HCT116 (cell line): ENCODE measurements around the gene TMEM143. TPM values are rescaled to one million over a fixed set of nuclear protein-coding genes. Genes with fewer than 3 reads are reported as not detected.

Experiments
- ATAC-seq: fragments of 200-7000 bp; cut with Tn5 transposase; 2 replicates; pipeline ENCODE4 v1.9.1; 2020; ENCODE audit warnings: mild to moderate bottlenecking, moderate library complexity
- BruUV-seq: library from RNA; stranded (reverse); fragments of 400-500 nt; replicated peaks from 2 replicates; lab custom pipeline; 2021; lab: Mats Ljungman, UMichigan
- CTCF ChIA-PET: fragments of 300-600 bp; sonication (Branson Sonifier 250); formaldehyde crosslinking; loops from one replicate; lab custom pipeline; 2021; ENCODE audit warnings: antibody characterized with exemption; lab: Charles Lee
- POLR2A ChIA-PET: fragments of 300-600, 350-600 bp; sonication (Branson Sonifier 250); formaldehyde crosslinking; loops from one replicate; lab custom pipeline; 2021; ENCODE audit warnings: antibody characterized with exemption; lab: Charles Lee
- RAD21 ChIA-PET, 2 experiments: fragments of 300-600 bp; sonication (Branson Sonifier 250); formaldehyde crosslinking; loops; one replicate each; lab custom pipeline; 2023; ENCODE audit warnings: low total read pairs in 2 of 2; ENCODE audit not compliant: uncharacterized antibody in 2 of 2, unreplicated experiment in 2 of 2, low non-redundant PET in 1 of 2; lab: Charles Lee
- DNase-seq: peaks from one replicate; pipeline ENCODE4 v3.0.0-alpha.2; 2010; ENCODE audit warnings: low read depth, low spot score
- H2AFZ ChIP-seq: fragments of 200-600 bp; shearing (Covaris generic), sonication (generic); 2 replicates; pipeline ENCODE4 v1.6.1; 2017; ENCODE audit warnings: low read depth, mixed run types, mixed read lengths, antibody characterized with exemption, low read length; ENCODE audit not compliant: poor library complexity, severe bottlenecking
- H3K27ac ChIP-seq: 2 replicates; pipeline ENCODE4 v1.5.1; 2012; ENCODE audit warnings: low read depth, low read length
- H3K27me3 ChIP-seq: fragments of 200-600 bp; sonication (generic); 2 replicates; pipeline ENCODE4 v1.6.1; 2016; ENCODE audit warnings: mixed run types, low read length, mixed read lengths; ENCODE audit not compliant: insufficient read depth
- H3K36me3 ChIP-seq, 2 experiments: fragments of 200-500 bp in 1 of 2; fragments of 200-600 bp in 1 of 2; sonication (Bioruptor generic) in 1 of 2; sonication (generic) in 1 of 2; 2 replicates each; pipeline versions ENCODE4 v1.5.1 to v1.6.1; 2014 to 2016; ENCODE audit warnings: low read length in 2 of 2, inconsistent platforms in 1 of 2, mixed read lengths in 1 of 2, mixed run types in 1 of 2; ENCODE audit not compliant: insufficient read depth in 2 of 2, control insufficient read depth in 1 of 2
- H3K4me1 ChIP-seq, 2 experiments: fragments of 200-600 bp in 1 of 2; sonication (generic) in 1 of 2; 2 replicates each; pipeline versions ENCODE4 v1.5.1 to v1.6.1; 2012 to 2017; ENCODE audit warnings: low read length in 2 of 2, inconsistent platforms in 1 of 2, mild to moderate bottlenecking in 1 of 2, mixed read lengths in 1 of 2, mixed run types in 1 of 2, moderate library complexity in 1 of 2; ENCODE audit not compliant: insufficient read depth in 2 of 2, control insufficient read depth in 1 of 2
- H3K4me2 ChIP-seq: fragments of 200-600 bp; sonication (generic); 2 replicates; pipeline ENCODE4 v1.6.1; 2017; ENCODE audit warnings: mixed run types, low read length, mixed read lengths
- H3K4me3 ChIP-seq, 2 experiments: fragments of 200-600 bp in 1 of 2; sonication (generic) in 1 of 2; replicated peaks in 1 of 2; 2 replicates each; pipeline ENCODE4 v1.5.1; 2011 to 2016; ENCODE audit warnings: low read length in 2 of 2, control low read depth in 1 of 2, low read depth in 1 of 2, mild to moderate bottlenecking in 1 of 2, mixed read lengths in 1 of 2, mixed run types in 1 of 2
- H3K79me2 ChIP-seq: fragments of 200-600 bp; sonication (generic); 2 replicates; pipeline ENCODE4 v1.6.1; 2017; ENCODE audit warnings: mild to moderate bottlenecking, mixed run types, low read length, moderate library complexity, mixed read lengths; ENCODE audit not compliant: insufficient read depth
- H3K9ac ChIP-seq: fragments of 200-600 bp; sonication (generic); 2 replicates; pipeline ENCODE4 v1.6.1; 2016; ENCODE audit warnings: low read length, mixed read lengths
- H3K9me2 ChIP-seq: fragments of 200-600 bp; sonication (generic), shearing (Covaris generic); 2 replicates; pipeline ENCODE4 v1.6.1; 2017; ENCODE audit warnings: mixed run types, mild to moderate bottlenecking, moderate library complexity; ENCODE audit not compliant: insufficient read depth
- H3K9me3 ChIP-seq, 2 experiments: fragments of 200-500 bp in 1 of 2; fragments of 200-600 bp in 1 of 2; sonication (Bioruptor generic) in 1 of 2; sonication (generic) in 1 of 2; 2 replicates each; pipeline ENCODE4 v1.6.1; 2014 to 2017; ENCODE audit warnings: low read length in 2 of 2, mixed read lengths in 2 of 2, inconsistent platforms in 1 of 2, low read depth in 1 of 2, mild to moderate bottlenecking in 1 of 2, mixed run types in 1 of 2, moderate library complexity in 1 of 2; ENCODE audit not compliant: control insufficient read depth in 1 of 2, insufficient read depth in 1 of 2
- H4K20me1 ChIP-seq: fragments of 200-600 bp; sonication (generic), shearing (Covaris generic); 2 replicates; pipeline ENCODE4 v1.6.1; 2017; ENCODE audit warnings: mixed run types, mild to moderate bottlenecking, moderate library complexity; ENCODE audit not compliant: insufficient read depth
- CBX3 ChIP-seq: IDR thresholded peaks from 2 replicates; pipeline ENCODE4 v1.6.1; 2012; ENCODE audit warnings: low read depth
- CEBPB ChIP-seq: IDR thresholded peaks from 2 replicates; pipeline ENCODE4 v1.6.1; 2012; ENCODE audit warnings: low read depth
- FOSL1 ChIP-seq: IDR thresholded peaks from 2 replicates; pipeline ENCODE4 v1.6.1; 2012; ENCODE audit warnings: low read depth
- POLR2A ChIP-seq: IDR thresholded peaks from 2 replicates; pipeline ENCODE4 v1.7.0; 2011; ENCODE audit warnings: borderline replicate concordance; ENCODE audit not compliant: insufficient read depth, insufficient read length; ENCODE audit errors: extremely low read depth
- SRF ChIP-seq: IDR thresholded peaks from 2 replicates; pipeline ENCODE4 v1.6.1; 2012; ENCODE audit warnings: low read depth
- YY1 ChIP-seq: IDR thresholded peaks from 2 replicates; pipeline ENCODE4 v1.6.1; 2011; ENCODE audit warnings: low read length, low read depth, moderate library complexity, mild to moderate bottlenecking; ENCODE audit not compliant: insufficient replicate concordance; ENCODE audit errors: extremely low read depth
- ZFX ChIP-seq: fragments of 450-650 bp; IDR thresholded peaks from 2 replicates; pipeline ENCODE4 v1.6.1; 2017
- intact Hi-C: fragments of 100-400 bp; cut with micrococcal nuclease; formaldehyde crosslinking; loops from 2 replicates; pipeline ENCODE4 v1.10.0; 2022
- total RNA-seq: library from RNA; stranded (reverse); gene quantifications from one replicate; pipeline ENCODE4 v1.2.1, GENCODE V29; 2021; ENCODE audit not compliant: unreplicated experiment

The TMEM143 gene
- total RNA-seq, 1 experiment from 2014 or later = 13.2 TPM

DNA sequence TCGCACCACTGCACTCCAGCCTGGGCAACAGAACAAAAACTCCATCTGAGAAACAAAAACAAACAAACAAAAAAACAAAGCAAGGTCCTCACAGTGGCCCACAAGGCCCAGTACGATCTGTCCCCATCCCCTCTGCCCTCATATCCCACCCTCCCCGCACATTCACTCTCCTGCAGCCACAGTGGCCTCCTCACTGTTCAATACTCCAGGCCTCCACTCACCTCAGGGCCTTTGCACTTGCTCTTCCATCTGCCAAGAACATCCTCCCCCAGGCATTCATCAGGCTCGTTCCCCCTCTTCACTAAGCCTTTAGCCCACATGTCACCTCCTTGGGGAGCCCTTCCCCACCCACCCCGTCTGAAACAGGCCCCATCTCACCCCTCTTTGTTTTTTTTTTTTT, 4.6 kb downstream of the TMEM143 start:
- H3K4me2 ChIP-seq = no peak overlapping the region
- intact Hi-C loops = no loop called here
- no peak overlapping the region for H3K27ac ChIP-seq
- no peak for DNase-seq
- H3K9ac ChIP-seq = no peak overlapping the region
- H3K9me3 ChIP-seq = no peaks in the 10 kb centered on the region
- no TSS peak for BruUV-seq
- H4K20me1 ChIP-seq = no peaks in the 10 kb centered on the region
- H3K27me3 ChIP-seq = no peaks in the 10 kb centered on the region
- RAD21 ChIA-PET = no interaction called here
- H3K4me1 ChIP-seq = peaks cover 18 to 49% of the 10 kb centered on the region in 2 experiments
- no peak for TF ChIP-seq ZFX
- TF ChIP-seq YY1 = no peak
- no peak for TF ChIP-seq CBX3
- no peak for TF ChIP-seq CEBPB
- TF ChIP-seq FOSL1 = no peak
- TF ChIP-seq POLR2A = no peak
- TF ChIP-seq, all 23 proteins: peak for 0
- H3K9me2 ChIP-seq = no peaks in the 10 kb centered on the region
- H3K36me3 ChIP-seq = no peaks in the 10 kb centered on the region
- no peaks in the 10 kb centered on the region for H3K79me2 ChIP-seq
- ATAC-seq = no peak
- H3K4me3 ChIP-seq = no peak overlapping the region
- ChIA-PET CTCF (interaction anchor here (1.2 kb wide), 1 partner anchor 25 kb away, joined by 6 read pairs; no protein-coding TSS in a partner anchor), POLR2A (no interaction called here)
- H2AFZ ChIP-seq = no peak overlapping the region

- RAD21 ChIA-PET = interaction anchor here in 1 of 2 experiments (0.7 kb wide), 1 partner anchor 214 kb away, joined by 3 read pairs; no protein-coding TSS in a partner anchor
- H3K27me3 ChIP-seq = no peaks in the 10 kb centered on the region
- H3K79me2 ChIP-seq = no peaks in the 10 kb centered on the region
- H2AFZ ChIP-seq = no peak overlapping the region
- ATAC-seq = no peak
- peak overlapping the region; percentile 56 for H3K9ac ChIP-seq
- H3K9me3 ChIP-seq = no peaks in the 10 kb centered on the region
- BruUV-seq = no TSS peak
- TF ChIP-seq FOSL1 = no peak
- no peak for TF ChIP-seq SRF
- TF ChIP-seq, all 23 proteins: peak for 0
- Histone ChIP-seq H3K27ac (peak overlapping the region; percentile 64), H3K4me1 (peaks cover 26 to 59% of the 10 kb centered on the region in 2 experiments), H4K20me1 (no peaks in the 10 kb centered on the region), H3K36me3 (no peaks in the 10 kb centered on the region), H3K9me2 (no peaks in the 10 kb centered on the region), H3K4me3 (no peak overlapping the region), H3K4me2 (peak overlapping the region; percentile 45)
- ChIA-PET POLR2A (interaction anchor here (1.1 to 3.2 kb wide), 4 partner anchors 8 to 47 kb away, joined by 3 to 30 read pairs (median 4); partner anchors contain the start of genes SYNGR4 and TMEM143), CTCF (interaction anchor here (0.6 to 1.5 kb wide), 3 partner anchors 229 to 732 kb away, joined by 3 to 4 read pairs (median 3); no protein-coding TSS in a partner anchor)
- DNase-seq = no peak
- intact Hi-C loops = no loop called here
These were observed 8.3 kb downstream of the TMEM143 start for GRCh38 chr19:48355365-48355954.
